ENCODE data around the gene ABCC2.
"Not testable (repeated sequence)": the region's sequence is repeated elsewhere in the genome, so short reads cannot be mapped to it uniquely, and the experiment has no call there.

Gene ABCC2
- 4.0 to 20.4 (median 8.3) reads per million in 4 experiments for total RNA-seq

GRCh38 chr10:99782447-99783286 is at the start of gene ABCC2:
ABCC2 (plus strand) TSS chr10:99782640; CDS start chr10:99782845, 205 bp downstream.
- no peak for DNase-seq

- no peak for DNase-seq
Measured at GRCh38 chr10:99733366-99733765, 49.1 kb upstream of the ABCC2 start.

GRCh38 chr10:99734111-99734510 is 48.3 kb upstream of the ABCC2 start:
- DNase-seq: not testable (repeated sequence)

GRCh38 chr10:99740260-99740659 is 42.2 kb upstream of the ABCC2 start:
- DNase-seq: no peak

- DNase-seq: no peak
Measured at GRCh38 chr10:99740933-99741559, 41.4 kb upstream of the ABCC2 start.

- no peak for DNase-seq
Measured at GRCh38 chr10:99742254-99742653, 40.2 kb upstream of the ABCC2 start.

GRCh38 chr10:99742701-99743100 is 39.7 kb upstream of the ABCC2 start:
- no peak for DNase-seq

GRCh38 chr10:99743841-99744240 is 38.6 kb upstream of the ABCC2 start:
- no peak for DNase-seq

- not testable (repeated sequence) for DNase-seq
Measured at GRCh38 chr10:99746166-99746565, 36.3 kb upstream of the ABCC2 start.

GRCh38 chr10:99748823-99749451 is 33.5 kb upstream of the ABCC2 start:
- no peak for DNase-seq

- DNase-seq: no peak
Measured at GRCh38 chr10:99750641-99751040, 31.8 kb upstream of the ABCC2 start.

- DNase-seq: no peak
Measured at GRCh38 chr10:99754670-99755069, 27.8 kb upstream of the ABCC2 start.

GRCh38 chr10:99756159-99756558 is 26.3 kb upstream of the ABCC2 start:
- DNase-seq: no peak

GRCh38 chr10:99758211-99758891 is 24.1 kb upstream of the ABCC2 start:
- DNase-seq: no peak

- DNase-seq: no peak
Measured at GRCh38 chr10:99760321-99760720, 22.1 kb upstream of the ABCC2 start.

GRCh38 chr10:99761365-99761764 is 21.1 kb upstream of the ABCC2 start:
- DNase-seq: no peak

- no peak for DNase-seq
Measured at GRCh38 chr10:99765672-99766301, 16.7 kb upstream of the ABCC2 start.

- no peak for DNase-seq
Measured at GRCh38 chr10:99766302-99766681, 16.1 kb upstream of the ABCC2 start.

GRCh38 chr10:99767901-99768300 is 14.5 kb upstream of the ABCC2 start:
- DNase-seq: no peak

- no peak for DNase-seq
Measured at GRCh38 chr10:99768556-99768955, 13.9 kb upstream of the ABCC2 start.

GRCh38 chr10:99769706-99770105 is 12.7 kb upstream of the ABCC2 start:
- DNase-seq: no peak

GRCh38 chr10:99770408-99771045 is 11.9 kb upstream of the ABCC2 start:
- no peak for DNase-seq

Data from effector CD8-positive, alpha-beta T cell (primary cell).